GM12878 (cell line): Measurements from ENCODE around the gene GALNT17.

Experiments used
- CEBPB ChIP-seq, 2 experiments: fragments of 150-350 bp in 1 of 2; IDR thresholded peaks; 2 replicates each; pipeline ENCODE4 v1.6.1; 2012 to 2014; ENCODE audit warnings: low read depth in 2 of 2, low read length in 2 of 2, borderline replicate concordance in 1 of 2, inconsistent platforms in 1 of 2
- EZH2 ChIP-seq: IDR thresholded peaks from 2 replicates; pipeline ENCODE4 v1.6.1; 2012; ENCODE audit warnings: low read depth, mild to moderate bottlenecking, control low read depth, inconsistent platforms, low read length, borderline replicate concordance; ENCODE audit not compliant: control insufficient read depth
- HDAC6 ChIP-seq: fragments of 200-600 bp; sonication (generic); IDR thresholded peaks from one replicate; pipeline ENCODE4 v1.8.0; 2017; ENCODE audit warnings: antibody characterized with exemption; ENCODE audit not compliant: unreplicated experiment
- JUND ChIP-seq: IDR thresholded peaks from 2 replicates; pipeline ENCODE4 v1.6.1; 2012; ENCODE audit warnings: low read depth, mild to moderate bottlenecking, low read length, improper control_type of control experiment, moderate library complexity
- KDM1A ChIP-seq: fragments of 200-600 bp; sonication (generic); IDR thresholded peaks from 2 replicates; pipeline ENCODE4 v1.6.1; 2016; ENCODE audit warnings: borderline replicate concordance
- POLR2A ChIP-seq: IDR thresholded peaks from 2 replicates; pipeline ENCODE4 v1.6.1; 2011; ENCODE audit warnings: low read depth, mild to moderate bottlenecking, low read length
- POLR2AphosphoS2 ChIP-seq: IDR thresholded peaks from 2 replicates; pipeline ENCODE4 v1.6.1; 2011; ENCODE audit warnings: low read depth, mild to moderate bottlenecking, low read length, improper control_type of control experiment, moderate library complexity
- POLR2AphosphoS5 ChIP-seq: IDR thresholded peaks from 2 replicates; pipeline ENCODE4 v1.6.1; 2011; ENCODE audit warnings: mild to moderate bottlenecking, low read length, inconsistent platforms
- TF ChIP-seq, protein P1 (sequence below): fragments of 450-650 bp; IDR thresholded peaks from 2 replicates; pipeline ENCODE4 v1.6.1; 2017; ENCODE audit warnings: mild to moderate bottlenecking, low read depth, inconsistent platforms; ENCODE audit not compliant: poor library complexity, severe bottlenecking
- TF ChIP-seq, protein P2 (sequence below), 3 experiments: IDR thresholded peaks in 2 of 3; conservative IDR thresholded peaks in 1 of 3; 2 replicates each; pipeline ENCODE4 v1.5.1; 2011; ENCODE audit warnings: low read depth in 3 of 3, low read length in 3 of 3, mild to moderate bottlenecking in 3 of 3, control low read depth in 2 of 3, moderate library complexity in 2 of 3, inconsistent platforms in 1 of 3, mixed read lengths in 1 of 3; ENCODE audit not compliant: control insufficient read depth in 2 of 3, insufficient read depth in 1 of 3; ENCODE audit errors: extremely low read depth in 1 of 3
- TF ChIP-seq, protein P3 (sequence below): IDR thresholded peaks from 2 replicates; pipeline ENCODE4 v1.6.1; 2011; ENCODE audit warnings: mild to moderate bottlenecking, low read depth, low read length, moderate library complexity; ENCODE audit not compliant: insufficient replicate concordance
- TF ChIP-seq, protein P4 (sequence below): IDR thresholded peaks from 2 replicates; pipeline ENCODE4 v1.6.1; 2012; ENCODE audit warnings: low read depth, low read length, improper control_type of control experiment
- TF ChIP-seq, protein P5 (sequence below): IDR thresholded peaks from 2 replicates; pipeline ENCODE4 v1.6.1; 2011; ENCODE audit warnings: low read depth, mild to moderate bottlenecking, low read length, moderate library complexity, borderline replicate concordance; ENCODE audit errors: extremely low read depth

DNA sequence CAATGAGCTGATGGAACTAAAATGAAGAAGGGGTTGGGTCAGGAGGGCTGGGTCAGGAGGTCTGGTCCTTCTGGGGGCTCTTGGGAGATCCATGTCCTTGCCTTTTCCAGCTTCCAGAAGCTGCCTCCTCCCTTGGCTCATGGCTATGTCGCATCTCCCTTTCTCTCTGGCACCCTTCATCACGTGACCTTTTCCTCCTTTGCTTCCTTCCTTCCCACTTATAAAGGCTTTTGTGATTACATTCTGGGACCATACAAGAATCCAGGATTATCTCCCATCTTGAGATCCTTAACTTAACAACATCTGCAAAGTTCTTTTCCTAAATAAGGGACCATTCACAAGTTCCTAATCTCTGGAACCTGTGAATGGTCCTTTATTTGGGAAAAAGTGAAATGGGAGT is 290.2 kb downstream of the GALNT17 start:
- TF ChIP-seq, protein P1, sequence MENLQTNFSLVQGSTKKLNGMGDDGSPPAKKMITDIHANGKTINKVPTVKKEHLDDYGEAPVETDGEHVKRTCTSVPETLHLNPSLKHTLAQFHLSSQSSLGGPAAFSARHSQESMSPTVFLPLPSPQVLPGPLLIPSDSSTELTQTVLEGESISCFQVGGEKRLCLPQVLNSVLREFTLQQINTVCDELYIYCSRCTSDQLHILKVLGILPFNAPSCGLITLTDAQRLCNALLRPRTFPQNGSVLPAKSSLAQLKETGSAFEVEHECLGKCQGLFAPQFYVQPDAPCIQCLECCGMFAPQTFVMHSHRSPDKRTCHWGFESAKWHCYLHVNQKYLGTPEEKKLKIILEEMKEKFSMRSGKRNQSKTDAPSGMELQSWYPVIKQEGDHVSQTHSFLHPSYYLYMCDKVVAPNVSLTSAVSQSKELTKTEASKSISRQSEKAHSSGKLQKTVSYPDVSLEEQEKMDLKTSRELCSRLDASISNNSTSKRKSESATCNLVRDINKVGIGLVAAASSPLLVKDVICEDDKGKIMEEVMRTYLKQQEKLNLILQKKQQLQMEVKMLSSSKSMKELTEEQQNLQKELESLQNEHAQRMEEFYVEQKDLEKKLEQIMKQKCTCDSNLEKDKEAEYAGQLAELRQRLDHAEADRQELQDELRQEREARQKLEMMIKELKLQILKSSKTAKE, result no peak
- TF ChIP-seq, protein P2, sequence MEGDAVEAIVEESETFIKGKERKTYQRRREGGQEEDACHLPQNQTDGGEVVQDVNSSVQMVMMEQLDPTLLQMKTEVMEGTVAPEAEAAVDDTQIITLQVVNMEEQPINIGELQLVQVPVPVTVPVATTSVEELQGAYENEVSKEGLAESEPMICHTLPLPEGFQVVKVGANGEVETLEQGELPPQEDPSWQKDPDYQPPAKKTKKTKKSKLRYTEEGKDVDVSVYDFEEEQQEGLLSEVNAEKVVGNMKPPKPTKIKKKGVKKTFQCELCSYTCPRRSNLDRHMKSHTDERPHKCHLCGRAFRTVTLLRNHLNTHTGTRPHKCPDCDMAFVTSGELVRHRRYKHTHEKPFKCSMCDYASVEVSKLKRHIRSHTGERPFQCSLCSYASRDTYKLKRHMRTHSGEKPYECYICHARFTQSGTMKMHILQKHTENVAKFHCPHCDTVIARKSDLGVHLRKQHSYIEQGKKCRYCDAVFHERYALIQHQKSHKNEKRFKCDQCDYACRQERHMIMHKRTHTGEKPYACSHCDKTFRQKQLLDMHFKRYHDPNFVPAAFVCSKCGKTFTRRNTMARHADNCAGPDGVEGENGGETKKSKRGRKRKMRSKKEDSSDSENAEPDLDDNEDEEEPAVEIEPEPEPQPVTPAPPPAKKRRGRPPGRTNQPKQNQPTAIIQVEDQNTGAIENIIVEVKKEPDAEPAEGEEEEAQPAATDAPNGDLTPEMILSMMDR (IDR thresholded peaks at IDR 0.05 in 2 of 3, conservative IDR thresholded peaks at IDR 0.05 in 1 of 3; ENCODE audit: control insufficient read depth in 2 of 3, extremely low read depth in 1 of 3, insufficient read depth in 1 of 3, low read depth in 3 of 3, low read length in 3 of 3), result no peak
- TF ChIP-seq EZH2 (no peak), POLR2AphosphoS5 (no peak), POLR2A (no peak), CEBPB (IDR thresholded peaks at IDR 0.05; ENCODE audit: borderline replicate concordance in 1 of 2, low read depth in 2 of 2, low read length in 2 of 2) (no peak), JUND (no peak), POLR2AphosphoS2 (no peak), HDAC6 (no peak), KDM1A (no peak)
- TF ChIP-seq, protein P3, sequence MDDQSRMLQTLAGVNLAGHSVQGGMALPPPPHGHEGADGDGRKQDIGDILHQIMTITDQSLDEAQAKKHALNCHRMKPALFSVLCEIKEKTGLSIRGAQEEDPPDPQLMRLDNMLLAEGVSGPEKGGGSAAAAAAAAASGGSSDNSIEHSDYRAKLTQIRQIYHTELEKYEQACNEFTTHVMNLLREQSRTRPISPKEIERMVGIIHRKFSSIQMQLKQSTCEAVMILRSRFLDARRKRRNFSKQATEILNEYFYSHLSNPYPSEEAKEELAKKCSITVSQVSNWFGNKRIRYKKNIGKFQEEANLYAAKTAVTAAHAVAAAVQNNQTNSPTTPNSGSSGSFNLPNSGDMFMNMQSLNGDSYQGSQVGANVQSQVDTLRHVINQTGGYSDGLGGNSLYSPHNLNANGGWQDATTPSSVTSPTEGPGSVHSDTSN, result no peak
- TF ChIP-seq, protein P4, sequence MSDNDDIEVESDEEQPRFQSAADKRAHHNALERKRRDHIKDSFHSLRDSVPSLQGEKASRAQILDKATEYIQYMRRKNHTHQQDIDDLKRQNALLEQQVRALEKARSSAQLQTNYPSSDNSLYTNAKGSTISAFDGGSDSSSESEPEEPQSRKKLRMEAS, result no peak
- TF ChIP-seq, protein P5, sequence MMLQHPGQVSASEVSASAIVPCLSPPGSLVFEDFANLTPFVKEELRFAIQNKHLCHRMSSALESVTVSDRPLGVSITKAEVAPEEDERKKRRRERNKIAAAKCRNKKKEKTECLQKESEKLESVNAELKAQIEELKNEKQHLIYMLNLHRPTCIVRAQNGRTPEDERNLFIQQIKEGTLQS, result no peak
